SK-N-MC (cell line): ENCODE data around the gene RBM5.

ENCODE experiments used
- DNase-seq: peaks from one replicate; pipeline ENCODE4 v3.0.0-alpha.2; 2011; ENCODE audit warnings: low read depth, low spot score
- H3K27ac ChIP-seq: fragments of 200-600 bp; sonication (generic); 2 replicates; pipeline ENCODE4 v1.5.1; 2016; ENCODE audit warnings: mixed run types
- H3K36me3 ChIP-seq: fragments of 200-600 bp; sonication (generic); 2 replicates; pipeline ENCODE4 v1.6.1; 2017; ENCODE audit warnings: antibody characterized with exemption, low read length, mixed read lengths; ENCODE audit not compliant: insufficient read depth
- H3K4me3 ChIP-seq: fragments of 200-600 bp; sonication (generic); 2 replicates; pipeline ENCODE4 v1.5.1; 2016
- H3K9ac ChIP-seq: fragments of 200-600 bp; sonication (generic); 2 replicates; pipeline ENCODE4 v1.8.0; 2017; ENCODE audit warnings: mixed run types, mixed read lengths; ENCODE audit not compliant: insufficient read length
- H3K9me3 ChIP-seq: fragments of 200-600 bp; sonication (generic); 2 replicates; pipeline ENCODE4 v1.6.1; 2017; ENCODE audit warnings: low read depth, mild to moderate bottlenecking, antibody characterized with exemption, low read length, moderate library complexity, mixed read lengths
- EZH2 ChIP-seq: fragments of 200-600 bp; sonication (generic); IDR thresholded peaks from one replicate; pipeline ENCODE4 v1.6.1; 2017; ENCODE audit warnings: antibody characterized with exemption
- FOXP2 ChIP-seq: optimal IDR thresholded peaks from 2 replicates; pipeline ENCODE3; 2011; ENCODE audit warnings: mild to moderate bottlenecking, moderate library complexity; ENCODE audit not compliant: insufficient read depth; ENCODE audit errors: extremely low read length, control extremely low read depth
- POLR2AphosphoS5 ChIP-seq: IDR thresholded peaks from 2 replicates; pipeline ENCODE4 v1.6.1; 2012; ENCODE audit warnings: mild to moderate bottlenecking, low read depth, low read length, borderline replicate concordance

Gene RBM5

DNA sequence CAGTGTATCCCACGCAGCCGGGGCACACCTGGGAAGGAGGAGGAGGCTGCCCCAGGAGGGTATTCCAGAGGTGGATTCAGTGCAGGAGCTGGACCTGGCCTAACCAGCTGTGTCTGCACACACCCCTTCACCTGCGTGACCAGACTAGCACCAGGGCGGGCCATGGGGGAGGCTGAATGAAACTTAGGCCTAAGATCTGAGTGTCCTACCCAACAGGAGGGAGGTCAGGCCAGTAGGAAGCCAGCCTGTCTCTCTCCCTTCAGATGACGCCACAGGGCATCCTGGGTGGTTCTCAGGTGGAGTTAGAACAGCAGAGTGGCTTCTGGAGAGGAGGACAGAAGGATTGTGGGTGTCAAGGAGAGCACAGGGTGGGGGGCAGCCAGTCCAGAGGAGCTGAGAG lies 63.0 kb downstream of the RBM5 start:
- no peak overlapping the region for H3K4me3 ChIP-seq
- H3K9me3 ChIP-seq: no peaks in the 10 kb centered on the region
- no peak for DNase-seq
- H3K27ac ChIP-seq: no peak overlapping the region
- H3K9ac ChIP-seq: no peak overlapping the region
- no peak for TF ChIP-seq FOXP2
- TF ChIP-seq POLR2AphosphoS5: no peak
- no peak for TF ChIP-seq EZH2
- H3K36me3 ChIP-seq: no peaks in the 10 kb centered on the region

DNA sequence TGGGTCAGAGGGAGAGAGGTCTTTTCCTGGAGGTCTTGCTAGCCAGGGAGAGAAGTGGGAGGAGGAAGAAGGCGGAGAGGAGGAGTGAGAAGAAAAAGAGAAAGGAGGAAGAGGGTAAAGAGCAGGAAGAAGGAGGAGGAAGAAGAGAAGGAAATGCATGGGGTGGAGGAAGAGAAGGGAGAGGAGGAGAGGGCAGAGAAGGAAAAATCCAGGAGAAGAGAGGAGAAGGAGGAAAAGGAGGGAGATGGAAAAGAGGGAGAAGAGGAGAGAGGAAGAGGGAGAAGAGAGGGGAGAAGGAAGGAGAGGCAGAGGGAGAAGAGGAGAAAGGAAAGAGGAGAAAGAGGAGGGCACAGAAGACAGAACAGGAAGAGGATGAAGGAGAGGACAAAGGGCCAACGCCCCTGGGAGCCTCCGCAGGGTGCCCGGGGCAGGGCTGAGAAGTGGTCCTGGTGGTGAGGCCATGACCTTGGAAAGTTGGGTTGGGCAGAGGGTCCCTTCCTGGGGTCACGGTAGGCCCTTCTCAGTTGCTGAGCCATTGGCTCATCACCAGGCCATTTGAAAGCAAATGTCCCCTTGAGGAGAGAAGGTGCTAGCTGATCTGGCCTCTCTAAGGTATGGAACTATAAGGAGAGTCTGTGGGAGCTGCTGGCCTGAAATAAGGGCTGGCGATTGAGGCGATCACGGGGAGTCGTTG lies 65.2 kb downstream of the RBM5 start:
- H3K9me3 ChIP-seq: no peaks in the 10 kb centered on the region
- DNase-seq: no peak
- H3K4me3 ChIP-seq: no peak overlapping the region
- no peak overlapping the region for H3K27ac ChIP-seq
- no peak for TF ChIP-seq POLR2AphosphoS5
- no peak for TF ChIP-seq EZH2
- no peak for TF ChIP-seq FOXP2
- no peak overlapping the region for H3K9ac ChIP-seq
- no peaks in the 10 kb centered on the region for H3K36me3 ChIP-seq

DNA sequence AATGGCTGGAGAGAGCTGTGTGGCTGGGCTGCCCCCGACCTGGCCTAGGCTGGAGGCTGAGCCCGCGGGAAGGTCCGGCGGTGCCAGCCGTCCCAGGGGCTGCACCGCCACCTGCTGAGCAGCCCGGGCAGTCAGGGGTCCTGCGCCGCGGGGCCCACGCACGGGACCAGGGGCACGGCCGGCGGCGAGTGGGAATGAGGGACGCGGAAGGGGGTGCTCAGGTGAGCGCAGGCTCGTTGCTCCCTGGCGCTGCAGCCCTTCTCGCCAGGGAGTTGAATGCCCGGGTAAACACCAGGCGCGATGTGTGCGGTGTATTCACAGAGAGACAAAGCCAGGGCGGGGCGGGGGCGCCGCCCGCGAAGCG lies 65.7 kb downstream of the RBM5 start:
- Histone ChIP-seq H3K36me3 (no peaks in the 10 kb centered on the region), H3K4me3 (peak overlapping the region; percentile 47), H3K27ac (no peak overlapping the region), H3K9ac (no peak overlapping the region), H3K9me3 (no peaks in the 10 kb centered on the region)
- no peak for TF ChIP-seq FOXP2
- no peak for TF ChIP-seq POLR2AphosphoS5
- DNase-seq: no peak

DNA sequence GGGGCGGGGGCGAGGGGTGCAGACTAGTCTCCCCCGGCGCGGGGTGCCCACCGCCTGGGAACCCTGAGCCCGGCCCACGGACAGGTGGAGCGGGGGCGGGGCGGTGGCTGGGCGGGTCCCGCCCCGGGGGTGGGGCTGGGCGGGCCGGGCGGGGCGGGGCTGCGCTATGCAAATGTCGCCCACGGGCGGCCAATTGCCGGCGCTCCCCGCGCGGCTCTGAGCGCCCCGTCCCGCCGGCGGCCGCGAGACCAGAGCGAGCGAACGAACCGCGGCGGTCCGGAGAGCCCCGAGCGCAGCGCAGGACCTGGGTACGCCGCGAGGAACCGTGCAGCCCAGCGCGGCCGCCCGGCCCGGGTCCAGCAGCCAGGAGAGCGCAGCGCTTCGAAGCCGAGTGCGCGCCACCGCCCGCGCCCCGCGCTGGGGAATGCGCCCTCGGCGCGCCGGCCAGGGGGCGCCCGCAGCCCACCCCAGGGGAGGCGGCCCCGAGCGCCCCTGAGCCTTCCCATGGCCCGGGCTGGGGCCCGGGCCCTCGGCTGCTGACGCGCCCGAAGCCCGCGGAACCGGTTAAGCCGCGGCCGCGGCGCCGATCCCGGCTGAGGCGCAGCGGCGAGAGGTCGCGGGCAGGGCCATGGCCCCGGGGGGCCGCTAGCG lies 66.2 kb downstream of the RBM5 start, which contains the start of gene SEMA3F:
Gene SEMA3F (plus strand): TSS at position 485 of the 651 bp plus-strand sequence. CDS start 4,299 bp downstream, outside the sequence.
- no peak for DNase-seq
- Histone ChIP-seq H3K4me3 (peak within 1 kb of the TSS; percentile 69), H3K27ac (no peak within 1 kb of the TSS), H3K9ac (no peak within 1 kb of the TSS), H3K36me3 (no peaks in the 10 kb centered on the region), H3K9me3 (no peaks in the 10 kb centered on the region)
- TF ChIP-seq POLR2AphosphoS5: no peak
- no peak for TF ChIP-seq FOXP2
- TF ChIP-seq EZH2: no peak

DNA sequence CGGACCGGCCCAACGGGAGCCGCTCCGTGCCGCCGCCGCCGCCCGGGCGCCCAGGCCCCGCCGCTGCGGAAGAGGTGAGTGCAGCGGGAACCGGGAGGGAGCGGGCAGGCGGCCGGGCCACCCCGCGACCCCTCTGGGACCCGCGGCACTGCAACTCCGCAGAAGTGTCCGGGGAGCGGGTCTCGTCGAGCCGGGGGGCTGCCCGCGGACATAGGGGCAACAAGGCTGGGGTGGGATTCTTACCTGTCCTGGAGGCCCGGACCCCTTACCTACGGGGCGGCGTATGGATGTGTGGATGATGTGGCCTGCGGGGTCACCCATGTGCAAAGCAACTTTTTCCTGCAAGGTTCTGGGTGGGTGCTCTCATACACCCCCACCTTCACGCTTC lies 66.8 kb downstream of the RBM5 start:
- no peak overlapping the region for H3K9ac ChIP-seq
- H3K4me3 ChIP-seq: peak overlapping the region; percentile 69
- no peaks in the 10 kb centered on the region for H3K36me3 ChIP-seq
- H3K9me3 ChIP-seq: no peaks in the 10 kb centered on the region
- no peak overlapping the region for H3K27ac ChIP-seq
- no peak for DNase-seq
- TF ChIP-seq POLR2AphosphoS5 (no peak), FOXP2 (no peak), EZH2 (no peak)

DNA sequence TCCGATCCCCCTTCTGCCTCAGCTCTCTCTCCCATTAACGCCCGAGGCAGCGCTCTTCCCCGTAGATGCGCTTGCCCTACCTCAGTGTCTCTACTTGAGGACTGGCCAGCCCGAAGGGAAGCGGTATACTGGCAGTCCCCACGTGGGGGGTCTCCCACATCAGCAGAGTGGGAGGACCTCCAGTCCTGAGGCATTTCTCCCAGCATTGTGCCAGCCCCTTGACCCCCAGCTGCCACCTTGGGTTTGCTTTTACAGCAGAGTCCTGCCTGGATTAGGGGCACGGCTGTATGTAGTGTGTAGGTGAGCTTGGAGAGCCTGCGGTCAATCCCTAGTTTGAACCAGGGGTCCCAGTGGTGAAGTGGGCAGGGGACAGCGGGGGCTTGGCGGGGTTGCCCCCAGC lies 67.2 kb downstream of the RBM5 start:
- no peak for DNase-seq
- H3K9me3 ChIP-seq: no peaks in the 10 kb centered on the region
- no peak overlapping the region for H3K9ac ChIP-seq
- no peaks in the 10 kb centered on the region for H3K36me3 ChIP-seq
- no peak overlapping the region for H3K27ac ChIP-seq
- peak overlapping the region; percentile 69 for H3K4me3 ChIP-seq
- TF ChIP-seq EZH2: no peak

DNA sequence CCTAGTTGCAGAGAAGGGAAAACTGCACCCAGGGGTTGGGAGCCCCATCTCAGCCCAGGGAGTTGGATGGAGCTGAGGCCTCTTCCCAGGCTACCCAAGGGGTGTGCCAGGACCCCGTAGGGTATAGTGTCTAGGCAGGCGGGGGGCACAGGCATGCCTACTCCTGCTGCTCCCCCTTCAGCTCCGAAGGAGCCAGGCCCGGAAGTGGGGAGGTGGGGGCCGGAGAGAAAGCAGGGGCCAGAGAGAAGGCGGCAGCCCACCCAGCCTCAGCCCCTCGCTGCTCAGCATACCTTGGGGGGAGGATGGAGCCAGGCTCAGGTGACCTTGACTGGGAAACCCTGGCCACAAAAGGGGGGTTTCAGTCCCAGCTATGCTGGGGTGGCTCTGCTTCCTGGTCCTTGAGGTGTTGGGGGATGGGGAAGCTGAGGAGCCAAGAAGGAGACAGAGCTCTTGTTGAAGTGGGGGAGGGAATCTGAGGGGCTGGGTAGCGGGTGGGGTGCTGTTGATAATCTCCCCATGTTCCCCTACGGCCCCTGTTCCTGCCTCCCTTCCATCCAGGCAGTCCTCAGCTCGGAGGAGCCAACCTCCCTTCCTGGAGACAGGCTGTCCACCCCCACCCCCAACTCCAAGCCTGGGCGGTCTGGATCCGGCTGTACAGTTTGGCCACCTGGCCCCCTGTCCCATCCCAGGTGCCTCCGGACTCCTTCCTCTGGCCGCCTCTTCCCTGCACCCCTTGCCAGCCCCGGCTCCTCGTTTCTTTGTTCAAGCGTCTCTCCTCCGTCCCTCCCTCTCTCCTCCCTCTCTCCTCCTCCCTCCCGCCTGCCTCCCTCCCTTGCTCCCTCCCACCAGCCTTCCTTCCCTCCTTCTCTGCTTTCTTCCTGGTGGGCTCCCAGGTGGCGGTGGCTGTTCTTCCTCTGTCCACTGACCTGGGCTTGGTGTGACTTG lies 68.1 kb downstream of the RBM5 start:
- peak overlapping the region; percentile 69 for H3K4me3 ChIP-seq
- TF ChIP-seq FOXP2: no peak
- TF ChIP-seq EZH2: no peak
- TF ChIP-seq POLR2AphosphoS5: no peak
- H3K9ac ChIP-seq: no peak overlapping the region
- DNase-seq: no peak
- H3K9me3 ChIP-seq: no peaks in the 10 kb centered on the region
- no peak overlapping the region for H3K27ac ChIP-seq
- H3K36me3 ChIP-seq: no peaks in the 10 kb centered on the region

DNA sequence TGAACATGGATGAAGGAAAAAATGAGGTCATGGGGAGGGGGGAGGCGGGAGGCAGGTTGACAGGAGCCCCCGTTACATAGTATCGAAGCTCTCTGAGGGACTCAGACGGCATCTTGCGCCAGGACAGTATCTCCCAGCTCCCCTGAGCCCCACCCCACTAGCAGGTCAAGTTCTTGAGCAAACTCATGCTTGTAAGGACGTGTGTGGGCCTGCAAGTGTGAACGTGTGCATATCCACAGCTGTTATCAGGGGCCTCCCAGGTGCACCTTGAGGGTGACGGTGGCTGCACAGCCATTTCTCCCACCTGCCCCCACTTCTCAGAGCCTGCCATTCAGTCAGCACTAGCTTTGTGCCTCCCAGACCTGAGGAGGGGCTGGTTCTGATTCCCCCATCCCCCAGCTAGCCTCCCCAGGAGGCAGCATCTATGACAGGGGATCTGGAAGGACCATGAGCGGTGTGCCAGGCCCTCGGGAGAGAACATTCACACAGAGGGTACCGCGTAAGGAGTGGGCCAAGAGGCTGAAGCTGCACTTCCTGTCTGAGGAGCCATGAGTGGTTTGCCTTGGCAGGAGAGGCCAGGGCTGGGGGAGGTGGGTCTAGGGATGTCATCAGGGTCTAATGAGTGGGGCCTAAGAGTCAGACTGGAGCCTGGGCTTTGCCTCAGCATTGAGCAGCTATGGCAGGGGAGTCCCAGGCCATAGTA lies 69.3 kb downstream of the RBM5 start:
- Histone ChIP-seq H3K27ac (no peak overlapping the region), H3K9ac (no peak overlapping the region), H3K36me3 (no peaks in the 10 kb centered on the region), H3K9me3 (no peaks in the 10 kb centered on the region), H3K4me3 (no peak overlapping the region)
- DNase-seq: no peak
- no peak for TF ChIP-seq POLR2AphosphoS5
- no peak for TF ChIP-seq EZH2
